A549 treated with ZK216348 at 1 μM for 4 hours (cell line): ENCODE data around the gene OR2M3. TPM values are rescaled to one million over a fixed set of nuclear protein-coding genes. Genes with fewer than 3 reads are reported as not detected.

ENCODE experiments used
- total RNA-seq: library from RNA; stranded (reverse); fragments of 200-300 nt; extraction: Qiagen RNA extraction; gene quantifications from 5 replicates; pipeline ENCODE4 v1.2.3, GENCODE V29; 2022; ENCODE audit warnings: low read depth

Gene OR2M3, protein sequence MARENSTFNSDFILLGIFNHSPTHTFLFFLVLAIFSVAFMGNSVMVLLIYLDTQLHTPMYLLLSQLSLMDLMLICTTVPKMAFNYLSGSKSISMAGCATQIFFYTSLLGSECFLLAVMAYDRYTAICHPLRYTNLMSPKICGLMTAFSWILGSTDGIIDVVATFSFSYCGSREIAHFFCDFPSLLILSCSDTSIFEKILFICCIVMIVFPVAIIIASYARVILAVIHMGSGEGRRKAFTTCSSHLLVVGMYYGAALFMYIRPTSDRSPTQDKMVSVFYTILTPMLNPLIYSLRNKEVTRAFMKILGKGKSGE
- not detected in 5 replicates for total RNA-seq

DNA sequence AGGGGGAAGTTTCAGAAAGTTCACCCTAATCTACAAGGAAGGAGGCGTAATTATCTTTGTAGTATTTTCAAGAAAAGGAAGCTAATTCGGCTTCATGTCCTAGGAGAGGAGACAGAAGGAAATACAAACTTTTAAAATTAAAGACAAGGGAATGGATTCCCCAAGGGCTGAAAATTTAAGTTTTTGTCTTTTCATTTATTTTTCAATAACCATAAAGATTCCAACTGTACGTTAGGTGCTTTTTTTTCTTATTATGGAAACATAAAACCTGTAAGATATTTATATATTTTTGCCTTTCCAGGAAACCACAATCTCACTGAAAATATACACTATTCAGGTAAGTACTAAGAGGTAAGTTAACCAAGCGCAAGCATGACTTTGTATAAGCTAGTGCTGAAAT lies at the start of gene OR2M3:
Gene OR2M3 (plus strand): TSS at position 301 of the 400 bp plus-strand sequence. CDS start 5,803 bp downstream, outside the sequence.

DNA sequence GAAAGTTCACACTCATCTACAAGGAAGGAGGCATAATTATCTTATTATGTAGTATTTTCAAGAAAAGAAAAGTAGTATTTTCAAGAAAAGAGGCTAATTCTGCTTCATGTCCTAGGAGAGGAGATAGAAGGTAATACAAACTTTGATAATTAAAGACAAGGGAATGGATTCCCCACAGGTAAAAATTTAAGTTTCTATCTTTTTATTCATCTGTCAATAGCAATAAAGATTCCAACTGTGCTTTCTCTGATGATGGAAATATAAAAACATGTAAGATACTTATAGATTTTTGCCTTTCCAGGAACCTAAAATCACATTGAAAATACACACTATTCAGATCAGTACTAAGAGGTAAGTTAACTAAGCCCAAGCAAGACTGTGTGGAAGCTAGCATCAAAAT lies 22.5 kb upstream of the OR2M3 start, which contains the start of gene OR2M2:
Gene OR2M2 (plus strand): TSS at position 301 of the 400 bp plus-strand sequence. CDS start 5,165 bp downstream, outside the sequence.

DNA sequence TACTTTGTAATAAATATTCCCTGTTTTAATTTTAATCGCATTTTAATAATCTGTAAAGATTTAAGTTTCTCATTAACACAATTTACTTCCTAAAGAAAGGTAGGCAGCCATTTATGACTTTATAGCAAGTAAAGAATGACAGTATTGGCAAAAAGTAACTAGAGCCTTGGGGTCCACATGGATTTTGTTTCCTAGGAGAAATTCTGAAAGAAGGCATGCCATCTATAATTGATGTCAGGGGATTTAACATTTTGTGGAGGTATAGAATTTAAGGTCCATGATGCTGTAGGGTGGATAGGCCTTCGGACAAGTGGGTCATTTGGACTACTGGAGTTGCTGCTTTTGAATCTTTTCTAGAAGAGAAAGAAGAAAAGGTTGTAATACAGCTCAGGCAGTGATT lies 34.1 kb downstream of the OR2M3 start, which contains the start of gene OR2M4:
Gene OR2M4 (plus strand): TSS at position 301 of the 400 bp plus-strand sequence. CDS start 7,512 bp downstream, outside the sequence.

Other genes with a start within 250 kb of the OR2M3 start
- gene OR2L8, start 248.4 kb upstream of the OR2M3 start, total RNA-seq: not detected in 5 replicates
- gene OR2AK2, start 232.0 kb upstream of the OR2M3 start, total RNA-seq: not detected in 5 replicates
- gene OR2L5, start 183.6 kb upstream of the OR2M3 start, total RNA-seq: not detected in 5 replicates
- not detected in 5 replicates for gene OR2L2, start 167.2 kb upstream of the OR2M3 start, total RNA-seq
- gene OR2L3, start 150.4 kb upstream of the OR2M3 start, total RNA-seq: not detected in 5 replicates
- not detected in 5 replicates for gene OR2L13, start 102.1 kb upstream of the OR2M3 start, total RNA-seq
- not detected in 5 replicates for gene OR2M5, start 52.1 kb upstream of the OR2M3 start, total RNA-seq
- gene OR2M2, start 22.4 kb upstream of the OR2M3 start, total RNA-seq: not detected in 5 replicates
- gene OR2M4, start 34.2 kb downstream of the OR2M3 start, total RNA-seq: not detected in 5 replicates
- gene OR2T33, start 80.7 kb downstream of the OR2M3 start, total RNA-seq: not detected in 5 replicates
- gene OR2T12, start 106.2 kb downstream of the OR2M3 start, total RNA-seq: not detected in 5 replicates
- gene OR2M7, start 127.3 kb downstream of the OR2M3 start, total RNA-seq: not detected in 5 replicates
- gene OR14C36, start 151.5 kb downstream of the OR2M3 start, total RNA-seq: not detected in 5 replicates
- not detected in 5 replicates for gene OR2T4, start 164.4 kb downstream of the OR2M3 start, total RNA-seq
- not detected in 5 replicates for gene OR2T6, start 178.5 kb downstream of the OR2M3 start, total RNA-seq
- not detected in 5 replicates for gene OR2T1, start 205.8 kb downstream of the OR2M3 start, total RNA-seq
- gene OR2T2, start 248.4 kb downstream of the OR2M3 start, total RNA-seq: not detected in 5 replicates